HG03442 (cell line): ENCODE results near the gene MED31.
"Not testable (repeated sequence)": the region's sequence is repeated elsewhere in the genome, so short reads cannot be mapped to it uniquely, and the experiment has no call there.

Experiments
- ATAC-seq: cut with Tn5 transposase; IDR thresholded peaks from one replicate; pipeline ENCODE4 v1.9.1; 2021; ENCODE audit warnings: mild to moderate bottlenecking, moderate library complexity; ENCODE audit not compliant: unreplicated experiment

Gene MED31

DNA sequence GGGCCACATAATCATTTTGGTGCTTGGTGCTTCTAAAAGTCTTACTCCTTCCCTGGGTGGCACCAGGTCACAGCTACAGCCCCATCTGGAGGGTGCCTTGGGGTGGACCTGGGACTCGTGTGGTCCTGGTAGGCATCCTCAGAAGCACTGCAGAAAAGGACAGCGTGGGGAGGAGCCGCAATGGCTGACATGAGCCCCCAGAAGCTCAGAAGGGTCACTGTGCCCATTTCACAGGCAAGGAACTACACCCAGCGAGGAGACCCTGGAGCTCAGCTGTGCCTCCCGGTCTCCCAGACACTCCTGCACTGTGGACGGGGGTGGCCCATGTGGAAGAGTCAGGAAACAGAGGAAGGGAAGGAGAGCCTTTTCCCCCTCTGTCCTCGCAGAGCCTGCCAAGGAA, 26.5 kb upstream of the MED31 start:
- no peak for ATAC-seq

DNA sequence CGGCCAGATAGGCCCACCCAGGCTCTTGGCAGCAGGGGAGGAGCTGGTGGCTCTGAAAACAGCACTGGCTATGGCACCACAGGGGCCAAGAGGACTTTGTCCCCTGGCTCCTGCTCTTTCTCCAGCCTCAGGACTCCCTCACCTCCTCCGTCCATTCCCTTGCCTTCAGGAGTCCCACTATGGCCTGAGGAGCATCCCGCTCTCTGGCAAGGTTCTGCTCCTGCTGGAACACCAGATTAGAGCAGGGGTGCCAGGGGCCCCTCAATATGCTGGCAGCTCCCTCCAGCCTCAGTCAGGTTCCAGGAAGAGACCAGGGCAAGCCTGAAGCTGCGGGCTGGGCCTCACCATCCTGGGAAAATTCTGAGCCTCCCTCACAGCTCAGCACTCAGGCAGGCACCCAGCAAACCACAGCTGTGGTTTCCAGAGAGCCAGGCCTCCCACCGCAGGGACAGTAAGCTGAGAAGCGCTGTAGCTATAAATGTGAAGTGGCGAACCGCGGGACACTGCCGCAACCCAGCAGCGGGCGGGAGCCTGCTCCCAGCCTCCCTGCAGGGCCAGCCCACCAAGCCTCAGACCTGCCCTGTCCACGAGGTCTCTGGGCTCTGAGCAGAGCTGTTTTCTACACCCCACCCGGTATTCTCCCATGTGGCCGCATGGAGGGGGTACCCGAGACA, 25.9 kb upstream of the MED31 start:
- no peak for ATAC-seq

DNA sequence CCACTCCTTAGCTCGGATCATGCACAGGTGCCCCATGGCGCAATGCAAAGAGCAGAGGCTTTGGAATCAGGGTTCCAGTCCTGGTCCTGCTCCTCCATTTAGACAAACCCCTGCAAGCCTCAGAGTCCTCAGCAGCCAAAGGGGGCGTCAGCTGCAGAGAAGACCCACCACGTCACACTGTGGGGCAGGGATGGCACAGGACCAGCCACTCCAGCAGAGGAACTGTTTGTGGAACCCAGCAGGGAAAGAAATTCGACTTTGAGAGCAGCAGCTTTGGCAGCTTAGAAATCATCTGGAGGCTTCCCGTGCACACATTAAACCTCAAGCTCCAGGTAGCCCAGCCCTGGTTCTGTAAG, 25.4 kb upstream of the MED31 start:
- no peak for ATAC-seq

DNA sequence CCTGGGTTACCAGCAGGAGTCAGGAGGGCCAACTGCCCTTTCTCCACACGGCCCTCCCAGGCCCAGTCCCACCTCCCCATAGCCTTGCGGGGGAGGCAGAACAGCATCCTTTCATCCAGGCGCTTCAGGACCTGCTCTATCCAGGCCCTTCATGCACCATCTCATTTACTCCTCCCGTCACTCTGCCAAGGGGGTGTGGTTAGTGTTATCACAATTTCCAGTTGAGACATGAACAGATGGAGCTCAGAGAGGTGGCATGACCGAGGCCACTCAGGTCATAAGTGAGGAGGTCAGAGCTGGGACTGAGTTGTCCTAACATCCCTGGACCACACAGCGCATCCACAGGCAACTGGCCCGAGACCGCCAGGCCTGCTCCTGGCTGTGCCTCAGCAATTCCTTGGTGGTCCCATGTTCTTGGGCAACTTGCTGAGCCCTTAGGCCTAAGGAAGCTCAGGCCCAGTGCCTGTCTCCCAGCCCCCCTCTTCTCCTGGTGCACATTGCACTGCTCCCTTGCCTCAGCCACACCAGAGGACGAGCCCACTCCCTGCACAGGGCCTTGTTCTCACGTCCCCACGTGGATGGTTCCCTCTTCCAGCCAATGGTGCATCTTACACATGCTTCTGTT, 23.9 kb upstream of the MED31 start:
- ATAC-seq = no peak

DNA sequence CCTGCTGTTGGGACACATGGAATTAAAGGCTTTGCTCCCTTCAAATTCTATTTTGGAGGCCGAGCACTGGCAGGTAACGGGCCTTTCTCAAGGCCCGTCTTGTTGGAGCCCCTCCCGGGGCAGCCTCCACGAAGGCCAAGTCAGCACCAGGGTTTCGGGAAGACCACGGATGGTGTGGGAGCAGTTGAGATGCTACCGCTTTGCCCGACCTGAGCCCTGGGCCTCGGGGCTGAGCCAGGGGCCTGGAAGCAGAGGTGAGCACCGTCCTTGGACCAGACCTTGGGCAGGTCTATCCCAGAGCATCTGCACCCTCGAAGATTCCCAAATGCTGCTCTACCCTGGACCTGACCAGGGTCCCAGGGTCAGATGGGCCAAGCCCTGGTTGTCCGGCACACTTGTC, 23.2 kb upstream of the MED31 start:
- no peak for ATAC-seq

DNA sequence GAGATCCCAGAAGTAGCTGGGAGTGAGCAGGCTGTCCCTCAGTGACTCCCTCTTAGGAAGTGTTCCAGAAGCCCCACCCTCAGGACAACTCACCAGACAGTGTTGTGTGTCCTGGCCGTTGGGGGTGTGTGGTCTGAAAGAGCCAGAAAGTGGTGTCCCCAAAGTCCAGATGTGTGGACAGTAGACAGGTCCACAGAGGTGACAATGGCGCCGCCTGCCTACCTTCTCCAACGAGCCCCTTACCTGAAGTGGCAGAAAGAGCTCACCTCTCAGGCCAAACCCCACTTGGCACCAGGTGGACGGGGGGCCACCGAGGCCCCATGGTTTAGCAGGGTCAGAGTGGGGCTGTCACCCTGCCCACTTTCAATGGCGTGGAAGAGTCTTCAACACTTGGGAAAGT, 20.0 kb upstream of the MED31 start:
- ATAC-seq = no peak

DNA sequence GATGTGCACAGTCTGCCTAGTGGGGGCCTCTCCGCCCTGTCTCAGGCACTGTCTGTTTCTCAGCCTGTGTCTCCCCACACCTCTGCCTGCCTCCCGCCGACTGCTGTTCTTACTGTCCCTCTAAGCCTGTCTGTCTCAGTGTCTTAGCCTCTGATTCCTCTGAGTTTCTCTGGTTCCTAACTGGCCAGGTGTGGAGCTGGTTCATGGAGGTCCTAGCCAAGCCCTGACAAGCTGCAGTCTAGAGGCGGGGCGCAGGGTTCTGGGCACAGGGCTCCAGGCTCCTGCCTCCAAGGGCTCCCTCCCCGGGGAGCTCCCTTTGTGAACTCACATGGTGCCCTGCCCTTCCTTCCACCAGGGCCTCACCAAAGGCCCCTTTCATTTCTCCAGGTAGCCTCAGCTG, 19.6 kb upstream of the MED31 start:
- no peak for ATAC-seq

DNA sequence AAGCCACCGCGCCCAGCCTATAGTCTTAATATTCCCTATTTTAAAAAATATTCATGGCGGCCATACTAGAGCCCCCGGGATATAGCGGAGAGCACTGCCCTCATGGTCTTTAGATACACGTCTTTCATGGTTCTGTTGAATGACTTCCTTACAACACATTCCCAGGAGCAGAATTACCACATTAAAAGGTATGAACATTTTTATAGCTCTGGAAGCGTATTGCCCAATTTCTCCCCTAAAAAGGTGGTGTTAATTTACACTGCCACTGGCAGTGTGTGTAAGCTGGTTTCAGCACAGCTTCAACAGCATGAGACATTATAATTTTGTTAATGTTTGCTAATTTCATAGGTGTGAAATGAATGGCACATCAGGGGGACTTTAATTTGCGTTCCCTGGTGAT, 19.2 kb upstream of the MED31 start:
- no peak for ATAC-seq

DNA sequence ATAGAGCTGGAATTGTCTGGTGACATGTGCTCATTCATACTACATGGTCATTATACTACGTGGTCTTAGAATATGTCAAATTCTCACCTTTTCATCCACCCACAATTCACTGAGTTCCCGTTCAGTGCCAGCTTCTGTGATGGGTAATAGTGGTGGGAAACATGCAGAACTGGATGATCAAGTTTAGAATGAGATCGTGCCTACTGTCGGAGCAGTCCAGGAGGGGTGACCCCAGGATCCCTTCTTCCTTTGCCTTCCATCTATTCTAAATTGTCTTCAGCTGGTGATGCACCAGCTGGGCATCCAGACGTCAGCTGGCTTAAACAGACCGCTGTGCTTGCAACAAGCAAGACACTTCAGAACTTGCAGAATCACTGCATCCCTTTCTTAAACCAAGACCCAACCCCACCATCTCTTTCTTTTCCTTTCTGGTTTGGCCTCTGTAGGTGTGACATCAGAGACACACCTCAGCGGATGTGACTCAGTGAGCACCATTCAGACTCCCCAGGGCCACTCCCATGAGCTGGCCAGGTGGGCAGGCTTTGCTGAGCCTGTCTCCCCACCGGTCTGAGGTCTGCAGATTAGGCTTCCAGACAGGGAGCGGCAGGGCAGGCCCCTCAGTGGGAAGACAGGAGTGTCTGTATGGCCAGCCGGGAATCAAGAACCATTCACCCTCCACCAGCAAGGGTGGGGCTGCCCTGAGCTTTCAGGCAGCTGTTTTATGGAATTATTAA, 18.2 kb upstream of the MED31 start:
- ATAC-seq = no peak

DNA sequence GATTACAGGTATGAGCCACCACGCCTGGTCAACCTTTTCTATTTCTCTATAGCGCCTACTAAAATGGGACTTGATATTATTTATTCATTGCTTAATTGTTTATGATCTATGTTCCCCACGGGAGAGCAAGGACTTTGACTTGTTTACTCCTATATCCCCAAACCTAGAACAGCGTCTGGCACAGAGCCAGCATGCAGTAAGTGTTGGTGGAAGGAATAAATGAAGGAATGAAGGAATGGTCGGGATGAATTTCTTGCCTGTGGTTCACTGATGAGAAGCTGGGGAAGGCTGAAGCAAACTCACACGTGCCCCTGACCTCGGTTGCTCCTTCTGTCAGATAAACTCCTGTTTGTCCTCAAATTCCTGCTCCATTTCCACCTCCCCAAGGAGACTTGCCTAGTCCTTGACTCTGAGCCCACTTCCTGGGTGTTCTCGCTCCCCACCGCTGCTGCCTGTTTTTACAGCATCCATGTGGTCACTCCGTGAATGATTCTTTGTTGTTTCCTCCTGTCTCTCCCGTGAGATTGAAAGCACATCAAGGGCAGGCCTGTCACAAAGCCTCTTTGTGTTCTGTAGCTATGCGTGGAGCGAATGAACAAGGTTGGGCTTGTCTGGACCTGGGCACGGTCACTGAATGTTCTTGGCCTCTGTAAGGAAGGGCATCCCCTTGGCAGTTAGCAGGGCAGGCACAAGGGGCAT, 17.5 kb upstream of the MED31 start:
- ATAC-seq = no peak

DNA sequence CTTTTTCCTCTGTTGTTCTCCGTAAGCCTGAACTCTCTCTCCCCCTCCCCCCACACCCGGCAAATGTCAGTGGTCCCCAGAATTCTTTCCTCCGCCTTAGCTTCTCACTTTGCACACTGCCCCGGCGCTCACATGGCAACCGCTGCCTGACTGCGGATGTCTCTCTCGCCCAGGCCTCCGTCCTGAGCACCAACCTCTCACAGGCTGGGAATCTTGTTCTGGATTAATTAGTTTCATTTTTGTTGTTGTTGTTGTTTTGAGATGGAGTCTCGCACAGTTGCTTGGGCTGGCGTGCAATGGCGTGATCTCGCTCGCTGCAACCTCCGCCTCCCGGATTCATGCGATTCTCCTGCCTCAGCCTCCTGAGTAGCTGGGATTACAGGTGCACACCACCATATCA, 16.8 kb upstream of the MED31 start:
- no peak for ATAC-seq

DNA sequence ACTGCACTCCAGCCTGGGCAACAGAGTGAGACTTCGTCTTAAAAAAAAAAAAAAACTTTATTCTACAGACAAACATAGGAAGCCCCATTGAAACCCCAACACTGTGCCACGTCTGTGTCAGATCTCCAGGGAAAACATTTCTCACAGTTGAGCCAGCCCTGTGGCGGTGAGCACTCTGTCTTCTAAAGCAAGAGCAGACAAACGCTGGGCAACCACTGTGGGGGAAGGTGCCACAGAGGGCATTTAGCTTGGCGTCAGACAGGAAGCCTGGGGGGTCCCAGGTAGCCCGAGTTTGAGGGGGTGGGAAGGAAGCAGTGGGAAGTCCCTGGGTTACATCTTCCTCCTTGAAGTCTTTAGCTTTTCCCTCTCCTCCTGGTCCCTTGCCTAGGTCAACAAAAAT, 16.1 kb upstream of the MED31 start:
- no peak for ATAC-seq

DNA sequence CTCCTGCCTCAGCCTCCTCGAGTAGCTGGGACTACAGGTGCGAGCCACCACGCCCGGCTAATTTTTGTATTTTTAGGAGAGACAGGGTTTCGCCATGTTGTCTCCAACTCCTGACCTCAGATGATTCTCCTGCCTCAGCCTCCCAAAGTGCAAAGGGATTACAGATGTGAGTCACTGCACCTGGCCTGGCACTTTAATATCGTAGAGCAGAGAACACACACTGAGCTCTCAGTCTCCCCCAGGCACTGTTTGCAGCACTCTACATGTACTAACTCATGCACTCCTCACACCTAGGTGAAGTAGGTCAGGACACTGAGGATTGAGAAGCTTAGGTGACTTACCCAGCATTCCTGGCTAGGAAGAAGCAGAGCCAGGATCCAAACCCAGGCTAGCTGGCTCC, 15.2 kb upstream of the MED31 start:
- ATAC-seq = no peak

DNA sequence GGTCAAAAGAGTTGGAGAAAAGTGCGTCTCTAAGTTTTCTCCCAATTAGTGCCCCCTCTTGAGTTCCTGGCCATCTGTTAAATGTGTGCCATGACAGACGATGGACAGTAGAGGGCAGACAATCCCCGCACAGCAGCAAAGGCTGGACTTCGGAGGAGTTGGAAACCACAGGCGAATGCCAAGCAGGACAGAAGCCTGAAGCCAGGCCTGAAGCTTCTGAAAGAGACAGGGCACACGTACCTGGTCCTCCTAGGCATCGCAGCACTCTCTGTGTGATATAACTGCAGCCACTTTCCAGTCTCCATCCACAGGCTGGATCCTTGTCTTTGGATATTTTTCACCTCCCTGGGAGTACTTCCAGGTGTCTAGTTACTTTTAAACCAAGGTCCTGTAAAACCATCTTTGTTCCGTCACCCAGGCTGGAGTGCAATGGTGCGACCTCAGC, 14.7 kb upstream of the MED31 start:
- no peak for ATAC-seq

DNA sequence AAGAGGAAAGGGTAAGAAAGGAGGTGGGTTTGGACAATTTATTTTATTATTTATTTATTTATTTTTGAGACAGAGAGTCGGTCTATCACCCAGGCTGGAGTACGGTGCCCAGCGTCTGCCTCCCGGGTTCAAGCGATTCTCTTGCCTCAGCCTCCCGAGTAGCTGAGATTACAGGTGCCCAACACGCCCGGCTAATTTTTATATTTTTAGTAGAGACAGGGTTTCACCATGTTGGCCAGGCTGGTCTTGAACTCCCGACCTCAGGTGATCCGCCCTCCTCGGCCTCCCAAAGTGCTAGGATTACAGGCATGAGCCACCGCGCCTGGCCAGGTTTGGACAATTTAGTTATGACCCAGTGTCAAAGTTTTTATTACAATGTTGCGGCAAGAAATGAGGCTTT, 11.8 kb upstream of the MED31 start:
- not testable (repeated sequence) for ATAC-seq

DNA sequence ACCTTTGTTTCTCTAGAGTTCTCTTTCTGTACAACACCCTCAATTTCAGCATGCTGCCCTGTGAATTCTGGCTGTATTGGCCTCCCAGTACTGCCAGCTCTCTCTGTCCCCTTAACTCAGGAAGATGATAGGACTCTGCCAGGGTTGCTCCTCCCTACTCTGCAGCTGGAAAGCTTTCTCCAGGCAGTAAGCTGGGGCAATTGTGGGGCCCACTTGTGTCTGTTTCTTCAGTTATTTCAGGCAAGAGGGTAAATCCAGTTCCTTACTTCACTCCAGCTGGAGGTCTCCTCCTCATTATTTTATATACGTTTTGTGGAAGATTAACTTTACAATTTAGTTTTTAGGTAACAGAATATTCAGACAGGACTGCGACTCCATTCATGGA, 10.1 kb upstream of the MED31 start:
- no peak for ATAC-seq

DNA sequence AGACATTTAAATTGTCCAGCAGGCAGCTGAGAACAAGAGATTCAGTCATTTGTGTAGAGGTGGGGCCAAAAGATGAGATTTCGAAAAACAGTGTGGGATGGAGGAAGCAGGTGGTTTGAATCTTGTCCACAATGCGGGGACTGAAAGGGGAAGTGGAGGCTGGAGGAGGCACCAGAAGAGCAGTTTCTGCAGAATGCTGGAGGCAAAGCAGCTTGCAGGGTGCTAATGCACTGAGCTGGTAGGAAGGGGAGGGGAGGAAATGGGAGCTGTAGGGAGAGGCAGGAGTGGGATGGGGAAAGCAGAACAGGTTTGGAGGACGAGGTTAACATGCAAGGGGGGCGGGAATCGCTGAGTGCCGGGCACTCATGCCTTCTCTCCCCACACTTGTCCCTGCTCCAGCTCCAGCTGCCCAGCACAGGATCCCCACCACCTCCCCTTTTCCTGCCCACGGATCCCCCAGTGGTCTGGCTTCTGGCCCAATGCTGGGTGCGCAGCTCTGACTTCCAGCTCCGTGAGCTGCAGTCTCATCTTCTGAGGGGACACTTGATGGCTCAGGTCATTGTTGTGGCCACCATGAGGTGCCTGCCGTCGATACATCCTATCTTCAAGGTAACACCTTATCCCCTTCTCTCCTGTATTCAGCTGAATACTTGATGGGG, 9.5 kb upstream of the MED31 start:
- peak; percentile 57 for ATAC-seq

DNA sequence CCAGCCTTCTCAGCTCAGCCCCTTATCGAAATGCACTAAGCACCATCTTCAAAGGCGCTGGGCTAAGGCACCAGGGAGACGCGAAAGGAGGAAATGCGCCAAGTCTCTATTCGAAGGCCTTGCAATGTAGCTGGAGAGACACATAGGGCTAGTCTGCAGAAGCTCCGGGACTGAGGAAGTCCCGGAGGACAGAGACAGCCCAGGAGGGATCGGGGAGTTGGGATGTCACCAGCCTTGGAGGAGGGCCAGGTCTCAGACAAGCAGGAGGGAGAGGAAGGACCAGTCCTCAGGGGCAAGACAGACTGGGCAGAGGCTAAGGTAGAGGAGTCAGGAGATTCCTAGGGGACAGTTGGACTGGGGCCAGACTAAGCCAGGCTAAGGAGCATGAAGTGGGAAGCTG, 8.7 kb upstream of the MED31 start:
- ATAC-seq = no peak

DNA sequence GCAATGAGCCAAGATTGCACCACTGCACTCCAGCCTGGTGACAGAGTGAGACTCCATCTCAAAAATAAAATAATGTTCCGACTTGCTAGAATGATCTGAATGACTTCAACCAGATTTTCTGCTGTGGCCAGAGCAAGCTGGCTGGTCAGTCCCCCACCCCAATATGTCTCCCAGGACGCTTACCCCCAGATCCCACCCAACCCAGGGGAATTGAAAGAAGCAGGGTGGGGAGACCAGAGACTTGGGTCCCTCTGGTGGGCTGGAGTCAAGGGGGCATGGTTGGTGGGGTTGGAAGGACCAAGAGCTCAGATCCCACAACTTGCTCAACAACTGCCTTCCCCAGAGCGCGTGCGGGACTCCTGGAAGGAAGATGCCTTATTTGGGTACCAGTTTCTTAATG, 7.0 kb upstream of the MED31 start:
- not testable (repeated sequence) for ATAC-seq

DNA sequence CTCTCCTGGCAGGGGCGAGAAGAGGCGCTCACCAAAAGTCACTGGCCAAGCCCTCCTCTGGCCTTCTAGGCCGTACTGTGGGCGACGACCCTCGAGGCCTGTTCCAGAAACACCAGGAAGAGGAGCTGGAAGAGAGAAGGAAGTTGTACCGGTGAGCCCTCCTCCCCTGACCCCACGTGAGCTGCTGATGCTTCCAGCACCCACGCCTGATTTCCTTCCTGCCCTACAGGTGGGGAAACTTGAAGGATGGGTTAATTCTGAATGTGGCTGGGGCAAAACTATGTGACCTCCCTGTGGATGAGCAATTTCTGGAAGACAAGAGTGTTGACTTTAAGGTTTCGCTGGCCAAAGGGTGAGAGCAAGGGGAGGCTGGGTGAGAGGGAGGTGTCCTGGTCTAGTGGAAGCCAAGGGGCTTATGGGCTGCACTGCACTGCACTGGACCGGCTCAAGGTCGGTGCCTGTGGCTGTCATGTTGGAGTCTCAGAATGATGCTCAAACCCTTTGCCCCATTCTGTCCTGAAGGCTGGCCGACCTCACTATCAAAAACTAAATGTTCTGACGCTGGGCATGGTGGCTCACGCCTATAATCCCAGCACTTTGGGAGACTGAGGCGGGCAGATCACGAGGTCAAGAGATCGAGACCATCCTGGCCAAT, 6.4 kb upstream of the MED31 start:
- no peak for ATAC-seq
